H1 (cell line): ENCODE results near the gene CLEC16A. TPM values are rescaled to one million over a fixed set of nuclear protein-coding genes. Genes with fewer than 3 reads are reported as not detected.

Experiments used
- BCL11A ChIP-seq, 2 experiments: IDR thresholded peaks; one replicate each; pipeline ENCODE4 v1.6.1; 2011; ENCODE audit warnings: low read depth in 2 of 2, low read length in 2 of 2, mild to moderate bottlenecking in 2 of 2
- CHD7 ChIP-seq: fragments of 300-600 bp; sonication (generic); IDR thresholded peaks from 2 replicates; pipeline ENCODE4 v1.7.1; 2012; ENCODE audit warnings: low read length, moderate library complexity, mild to moderate bottlenecking, inconsistent platforms; ENCODE audit not compliant: insufficient replicate concordance
- CTBP2 ChIP-seq: IDR thresholded peaks from 2 replicates; pipeline ENCODE4 v1.7.0; 2011; ENCODE audit warnings: borderline replicate concordance, mild to moderate bottlenecking, moderate library complexity, mixed read lengths, low read length; ENCODE audit not compliant: insufficient read depth, insufficient read length
- EP300 ChIP-seq, 2 experiments: IDR thresholded peaks; 1 replicate in 1 of 2; 2 replicates in 1 of 2; pipeline ENCODE4 v1.6.1; 2011 to 2012; ENCODE audit warnings: low read depth in 2 of 2, low read length in 2 of 2, mild to moderate bottlenecking in 2 of 2, borderline replicate concordance in 1 of 2, inconsistent platforms in 1 of 2, moderate library complexity in 1 of 2
- EZH2 ChIP-seq: fragments of 200-600 bp; sonication (generic); IDR thresholded peaks from 2 replicates; pipeline ENCODE4 v1.7.1; 2012; ENCODE audit warnings: low read depth, mild to moderate bottlenecking, moderate library complexity, low read length, inconsistent platforms; ENCODE audit not compliant: severe bottlenecking
- KDM5A ChIP-seq: fragments of 200-600 bp; IDR thresholded peaks from 2 replicates; pipeline ENCODE4 v1.7.1; 2012; ENCODE audit warnings: mild to moderate bottlenecking, low read length, inconsistent platforms, mixed read lengths
- POLR2A ChIP-seq, 2 experiments: IDR thresholded peaks; 1 replicate in 1 of 2; 2 replicates in 1 of 2; pipeline ENCODE4 v1.6.1; 2011; ENCODE audit warnings: low read depth in 2 of 2, low read length in 2 of 2, mild to moderate bottlenecking in 2 of 2; ENCODE audit errors: control extremely low read depth in 1 of 2
- RFX5 ChIP-seq: IDR thresholded peaks from 2 replicates; pipeline ENCODE4 v1.6.1; 2011; ENCODE audit warnings: low read depth, low read length, improper control_type of control experiment, borderline replicate concordance
- RNF2 ChIP-seq: fragments of 200-900, 300-1000 bp; sonication (generic); IDR thresholded peaks from 2 replicates; pipeline ENCODE4 v1.7.1; 2016; ENCODE audit warnings: borderline replicate concordance, low read depth, mild to moderate bottlenecking, antibody characterized with exemption, low read length; ENCODE audit not compliant: poor library complexity, severe bottlenecking; ENCODE audit errors: missing control alignments
- TBP ChIP-seq: IDR thresholded peaks from 2 replicates; pipeline ENCODE4 v1.6.1; 2011; ENCODE audit warnings: low read depth, low read length, improper control_type of control experiment
- TEAD4 ChIP-seq: IDR thresholded peaks from 2 replicates; pipeline ENCODE4 v1.6.1; 2012; ENCODE audit warnings: low read depth, low read length, inconsistent platforms, mixed read lengths
- polyA plus RNA-seq, 7 experiments: library from polyadenylated mRNA; depleted of rRNA in 3 of 7; stranded (reverse) in 5 of 7; unstranded in 2 of 7; fragments of >200 nt in 5 of 7; fragments of 200-250 nt in 2 of 7; gene quantifications; 1 replicate in 5 of 7; 2 replicates in 1 of 7; 4 replicates in 1 of 7; pipeline versions ENCODE4 v1.2.1 to v1.2.3, GENCODE V29; 2011 to 2013; ENCODE audit warnings: missing spikeins in 2 of 7, mixed read lengths in 2 of 7
- total RNA-seq: library from RNA; stranded (reverse); fragmentation: NEBNext Ultra II Directional; extraction: Animal tissue kit (Norgen Biotek cat#: 25700); gene quantifications from 2 replicates; pipeline ENCODE4 v1.2.1, GENCODE V29; 2021

Gene CLEC16A
- total and polyA plus RNA-seq, 2 of the 8 experiments (the other 6 are each of a cell fraction or from before 2014, with no cell fraction given): 7.6 to 19.3 TPM

- TF ChIP-seq CHD7: no peak
- TF ChIP-seq EP300 (IDR thresholded peaks at IDR 0.05; ENCODE audit: borderline replicate concordance in 1 of 2, low read depth in 2 of 2, low read length in 2 of 2): no peak
- TF ChIP-seq TBP: no peak
- TF ChIP-seq EZH2: no peak
- TF ChIP-seq POLR2A (IDR thresholded peaks at IDR 0.05; ENCODE audit: control extremely low read depth in 1 of 2, low read depth in 2 of 2, low read length in 2 of 2): no peak
- no peak for TF ChIP-seq RFX5
- TF ChIP-seq RNF2: no peak
- TF ChIP-seq TEAD4: no peak
- TF ChIP-seq KDM5A: no peak
- TF ChIP-seq BCL11A (IDR thresholded peaks at IDR 0.05; ENCODE audit: low read depth in 2 of 2, low read length in 2 of 2): no peak
- TF ChIP-seq CTBP2: no peak
These were observed 13.2 kb upstream of the CLEC16A start (continued) for GRCh38 chr16:10931134-10931533.
